Astrocyte (in vitro differentiated cells and primary cell): ENCODE data around the gene HS6ST3.

Experiments used
- EZH2 ChIP-seq: IDR thresholded peaks from 2 replicates; pipeline ENCODE4 v1.6.1; 2012; ENCODE audit warnings: mild to moderate bottlenecking, low read length, inconsistent platforms; ENCODE audit not compliant: insufficient read depth
- TF ChIP-seq, protein P1 (sequence below): IDR thresholded peaks from 2 replicates; pipeline ENCODE4 v1.5.1; 2011; ENCODE audit warnings: low read depth, mild to moderate bottlenecking, inconsistent platforms, low read length, moderate library complexity; ENCODE audit not compliant: insufficient read depth

- TF ChIP-seq, protein P1, sequence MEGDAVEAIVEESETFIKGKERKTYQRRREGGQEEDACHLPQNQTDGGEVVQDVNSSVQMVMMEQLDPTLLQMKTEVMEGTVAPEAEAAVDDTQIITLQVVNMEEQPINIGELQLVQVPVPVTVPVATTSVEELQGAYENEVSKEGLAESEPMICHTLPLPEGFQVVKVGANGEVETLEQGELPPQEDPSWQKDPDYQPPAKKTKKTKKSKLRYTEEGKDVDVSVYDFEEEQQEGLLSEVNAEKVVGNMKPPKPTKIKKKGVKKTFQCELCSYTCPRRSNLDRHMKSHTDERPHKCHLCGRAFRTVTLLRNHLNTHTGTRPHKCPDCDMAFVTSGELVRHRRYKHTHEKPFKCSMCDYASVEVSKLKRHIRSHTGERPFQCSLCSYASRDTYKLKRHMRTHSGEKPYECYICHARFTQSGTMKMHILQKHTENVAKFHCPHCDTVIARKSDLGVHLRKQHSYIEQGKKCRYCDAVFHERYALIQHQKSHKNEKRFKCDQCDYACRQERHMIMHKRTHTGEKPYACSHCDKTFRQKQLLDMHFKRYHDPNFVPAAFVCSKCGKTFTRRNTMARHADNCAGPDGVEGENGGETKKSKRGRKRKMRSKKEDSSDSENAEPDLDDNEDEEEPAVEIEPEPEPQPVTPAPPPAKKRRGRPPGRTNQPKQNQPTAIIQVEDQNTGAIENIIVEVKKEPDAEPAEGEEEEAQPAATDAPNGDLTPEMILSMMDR: no peak
- no peak for TF ChIP-seq EZH2
These were observed 301.7 kb downstream of the HS6ST3 start for GRCh38 chr13:96391606-96392005.
